OCI-LY7 (cell line): ENCODE data around the gene ENGASE.

Source experiments
- EZH2phosphoT487 ChIP-seq: fragments of 200-600 bp; sonication (generic); IDR thresholded peaks from 2 replicates; pipeline ENCODE4 v1.6.1; 2018; ENCODE audit warnings: low read depth, borderline replicate concordance, mild to moderate bottlenecking, mixed run types, antibody characterized with exemption, low read length, moderate library complexity, mixed read lengths
- TF ChIP-seq, protein P1 (sequence below): fragments of 200-600 bp; sonication (generic); conservative IDR thresholded peaks from 2 replicates; pipeline ENCODE4 v1.5.1; 2014; ENCODE audit warnings: mild to moderate bottlenecking, antibody characterized with exemption, low read length, moderate library complexity, mixed read lengths

DNA sequence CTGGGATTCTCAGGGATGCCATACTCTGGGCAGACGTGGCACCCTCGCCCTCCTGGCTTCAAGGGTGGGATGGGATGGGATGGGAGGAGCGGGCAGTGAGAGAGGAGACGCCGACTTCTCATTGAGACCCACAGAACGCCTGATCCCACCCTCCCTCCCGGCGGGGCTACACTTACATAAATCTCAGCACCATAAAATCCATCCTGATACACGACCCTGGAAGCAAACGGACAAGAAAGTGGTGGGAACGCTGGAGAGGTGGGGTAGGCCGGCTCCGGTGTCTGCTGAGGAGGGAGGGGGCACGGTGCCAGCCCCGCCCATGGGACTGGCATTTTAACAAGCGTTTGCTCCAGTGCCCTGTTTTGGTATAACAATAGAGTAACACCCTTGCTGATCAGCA is 21.9 kb downstream of the ENGASE start:
- TF ChIP-seq, protein P1, sequence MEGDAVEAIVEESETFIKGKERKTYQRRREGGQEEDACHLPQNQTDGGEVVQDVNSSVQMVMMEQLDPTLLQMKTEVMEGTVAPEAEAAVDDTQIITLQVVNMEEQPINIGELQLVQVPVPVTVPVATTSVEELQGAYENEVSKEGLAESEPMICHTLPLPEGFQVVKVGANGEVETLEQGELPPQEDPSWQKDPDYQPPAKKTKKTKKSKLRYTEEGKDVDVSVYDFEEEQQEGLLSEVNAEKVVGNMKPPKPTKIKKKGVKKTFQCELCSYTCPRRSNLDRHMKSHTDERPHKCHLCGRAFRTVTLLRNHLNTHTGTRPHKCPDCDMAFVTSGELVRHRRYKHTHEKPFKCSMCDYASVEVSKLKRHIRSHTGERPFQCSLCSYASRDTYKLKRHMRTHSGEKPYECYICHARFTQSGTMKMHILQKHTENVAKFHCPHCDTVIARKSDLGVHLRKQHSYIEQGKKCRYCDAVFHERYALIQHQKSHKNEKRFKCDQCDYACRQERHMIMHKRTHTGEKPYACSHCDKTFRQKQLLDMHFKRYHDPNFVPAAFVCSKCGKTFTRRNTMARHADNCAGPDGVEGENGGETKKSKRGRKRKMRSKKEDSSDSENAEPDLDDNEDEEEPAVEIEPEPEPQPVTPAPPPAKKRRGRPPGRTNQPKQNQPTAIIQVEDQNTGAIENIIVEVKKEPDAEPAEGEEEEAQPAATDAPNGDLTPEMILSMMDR, result no peak
- TF ChIP-seq EZH2phosphoT487, result no peak
